Endothelial cell (in vitro differentiated cells): ENCODE results near the gene ISX. TPM values are rescaled to one million over a fixed set of nuclear protein-coding genes. Genes with fewer than 3 reads are reported as not detected.

Source experiments
- DNase-seq: peaks from one replicate; pipeline ENCODE4 v3.0.0; 2021; ENCODE audit warnings: low spot score
- H3K27ac Mint-ChIP-seq: one replicate; pipeline ENCODE4 v1.8.0; 2021; ENCODE audit warnings: mixed read lengths, inconsistent platforms; ENCODE audit not compliant: unreplicated experiment
- H3K27me3 Mint-ChIP-seq: one replicate; pipeline ENCODE4 v1.8.0; 2021; ENCODE audit warnings: mild to moderate bottlenecking, moderate library complexity, mixed read lengths, inconsistent platforms; ENCODE audit not compliant: unreplicated experiment
- H3K36me3 Mint-ChIP-seq: one replicate; pipeline ENCODE4 v1.8.0; 2021; ENCODE audit warnings: mild to moderate bottlenecking, low read depth, mixed read lengths, inconsistent platforms; ENCODE audit not compliant: unreplicated experiment
- H3K4me1 Mint-ChIP-seq: one replicate; pipeline ENCODE4 v1.8.0; 2021; ENCODE audit warnings: mild to moderate bottlenecking, mixed read lengths, inconsistent platforms; ENCODE audit not compliant: unreplicated experiment
- H3K4me3 Mint-ChIP-seq: one replicate; pipeline ENCODE4 v1.8.0; 2021; ENCODE audit warnings: mild to moderate bottlenecking, mixed read lengths, inconsistent platforms; ENCODE audit not compliant: unreplicated experiment
- H3K9me3 Mint-ChIP-seq: one replicate; pipeline ENCODE4 v1.8.0; 2021; ENCODE audit warnings: mixed read lengths, inconsistent platforms; ENCODE audit not compliant: unreplicated experiment
- CTCF ChIP-seq: fragments of 200-600 bp; sonication (generic); IDR thresholded peaks from one replicate; pipeline ENCODE4 v1.5.0; 2021; ENCODE audit warnings: antibody characterized with exemption; ENCODE audit not compliant: unreplicated experiment
- total RNA-seq: library from RNA; stranded (reverse); fragmentation: NEBNext Ultra II Directional; extraction: Animal tissue kit (Norgen Biotek cat#: 25700); gene quantifications from one replicate; pipeline ENCODE4 v1.2.1, GENCODE V29; 2021; ENCODE audit not compliant: unreplicated experiment

Gene ISX
- total RNA-seq, 1 donor from 2014 or later = not detected

GRCh38 chr22:35033635-35034296 is 32.2 kb upstream of the ISX start:
- no peak overlapping the region for H3K27ac Mint-ChIP-seq
- H3K36me3 Mint-ChIP-seq = no peaks in the 10 kb centered on the region
- DNase-seq = no peak
- H3K4me1 Mint-ChIP-seq = no peaks in the 10 kb centered on the region
- H3K27me3 Mint-ChIP-seq = peaks cover 2% of the 10 kb centered on the region
- H3K9me3 Mint-ChIP-seq = peaks cover 8% of the 10 kb centered on the region
- TF ChIP-seq CTCF = no peak
- no peak overlapping the region for H3K4me3 Mint-ChIP-seq

GRCh38 chr22:35034963-35035362 is 31.0 kb upstream of the ISX start:
- TF ChIP-seq CTCF = no peak
- no peaks in the 10 kb centered on the region for H3K36me3 Mint-ChIP-seq

GRCh38 chr22:35037089-35037488 is 28.9 kb upstream of the ISX start:
- Mint-ChIP-seq H3K4me1 (no peaks in the 10 kb centered on the region), H3K27me3 (peaks cover 2% of the 10 kb centered on the region), H3K36me3 (no peaks in the 10 kb centered on the region), H3K9me3 (peaks cover 14% of the 10 kb centered on the region), H3K4me3 (no peak overlapping the region), H3K27ac (no peak overlapping the region)
- DNase-seq = peak; percentile 9
- TF ChIP-seq CTCF = no peak

More at GRCh38 chr22:35034963-35035362, 31.0 kb upstream of the ISX start:
- H3K27me3 Mint-ChIP-seq = peaks cover 2% of the 10 kb centered on the region
- DNase-seq = no peak
- no peak overlapping the region for H3K27ac Mint-ChIP-seq
- no peaks in the 10 kb centered on the region for H3K4me1 Mint-ChIP-seq
- H3K4me3 Mint-ChIP-seq = no peak overlapping the region
- H3K9me3 Mint-ChIP-seq = peaks cover 11% of the 10 kb centered on the region

- Mint-ChIP-seq H3K36me3 (peaks cover 4% of the 10 kb centered on the region), H3K4me3 (no peak overlapping the region), H3K27me3 (no peaks in the 10 kb centered on the region), H3K27ac (no peak overlapping the region), H3K4me1 (no peaks in the 10 kb centered on the region), H3K9me3 (peaks cover 22% of the 10 kb centered on the region)
- DNase-seq = no peak
- no peak for TF ChIP-seq CTCF
Observed at GRCh38 chr22:35039625-35040024, 26.3 kb upstream of the ISX start.

- Mint-ChIP-seq H3K27me3 (no peaks in the 10 kb centered on the region), H3K27ac (no peak overlapping the region), H3K4me1 (no peaks in the 10 kb centered on the region), H3K36me3 (peaks cover 4% of the 10 kb centered on the region), H3K9me3 (peaks cover 17% of the 10 kb centered on the region), H3K4me3 (no peak overlapping the region)
- peak; percentile 22 for TF ChIP-seq CTCF
- peak; percentile 34 for DNase-seq
Observed at GRCh38 chr22:35043252-35043933, 22.6 kb upstream of the ISX start.
